H1 (cell line): Measurements from ENCODE around the gene CAP1. TPM values are rescaled to one million over a fixed set of nuclear protein-coding genes. Genes with fewer than 3 reads are reported as not detected.

ENCODE experiments used
- CTCF ChIA-PET: fragments of 300-600 bp; sonication (Branson Sonifier 250); formaldehyde crosslinking; loops from one replicate; lab custom pipeline; 2021; ENCODE audit not compliant: partially characterized antibody; lab: Charles Lee
- POLR2A ChIA-PET: fragments of 300-600 bp; sonication (Branson Sonifier 250); formaldehyde crosslinking; loops from one replicate; lab custom pipeline; 2021; ENCODE audit warnings: inconsistent platforms; ENCODE audit not compliant: partially characterized antibody; lab: Charles Lee
- DNase-seq, 2 experiments: peaks; one replicate each; pipeline versions ENCODE4 v3.0.0 to v3.0.0-alpha.2; 2010 to 2022; ENCODE audit warnings: low spot score in 2 of 2, low read depth in 1 of 2, mixed read lengths in 1 of 2
- FAIRE-seq: peaks from 2 replicates; lab custom pipeline; 2011; peaks lifted over from hg19 to GRCh38; lab: Jason Lieb, UNC
- H2AFZ ChIP-seq: 2 replicates; pipeline ENCODE4 v1.8.1; 2012; ENCODE audit warnings: low read length, inconsistent platforms
- H2AK5ac ChIP-seq: 2 replicates; pipeline ENCODE4 v1.6.1; 2013; ENCODE audit warnings: low read depth, low read length
- H2BK120ac ChIP-seq: replicated peaks from 2 replicates; pipeline ENCODE3; 2013; ENCODE audit warnings: low read depth, low read length, inconsistent platforms
- H2BK12ac ChIP-seq: 2 replicates; pipeline ENCODE4 v1.6.1; 2013; ENCODE audit warnings: low read depth, low read length
- H2BK15ac ChIP-seq: 2 replicates; pipeline ENCODE4 v1.6.1; 2013; ENCODE audit warnings: low read length
- H2BK20ac ChIP-seq: 2 replicates; pipeline ENCODE4 v1.6.1; 2013; ENCODE audit warnings: low read length
- H2BK5ac ChIP-seq: 2 replicates; pipeline ENCODE4 v1.6.1; 2013; ENCODE audit warnings: low read depth, low read length
- H3K14ac ChIP-seq: 2 replicates; pipeline ENCODE4 v1.6.1; 2013; ENCODE audit warnings: inconsistent platforms; ENCODE audit not compliant: insufficient read length
- H3K18ac ChIP-seq: 2 replicates; pipeline ENCODE4 v1.6.1; 2013; ENCODE audit warnings: low read length; ENCODE audit errors: extremely low read depth
- H3K23ac ChIP-seq: 2 replicates; pipeline ENCODE4 v1.6.1; 2013; ENCODE audit warnings: inconsistent platforms; ENCODE audit not compliant: insufficient read length
- H3K23me2 ChIP-seq: 2 replicates; pipeline ENCODE4 v1.6.1; 2013; ENCODE audit warnings: low read depth, low read length
- H3K27ac ChIP-seq: 2 replicates; pipeline ENCODE4 v1.6.1; 2011; ENCODE audit warnings: low read depth, low read length, inconsistent platforms
- H3K27me3 ChIP-seq, 4 experiments: replicated peaks in 1 of 4; 1 replicate in 1 of 4; 2 replicates in 3 of 4; pipeline versions ENCODE4 v1.6.1 to v1.8.1; 2011 to 2013; ENCODE audit warnings: low read length in 3 of 4, mild to moderate bottlenecking in 3 of 4, inconsistent platforms in 2 of 4, mixed read lengths in 2 of 4, moderate library complexity in 1 of 4; ENCODE audit not compliant: control insufficient read depth in 3 of 4, insufficient read depth in 3 of 4; ENCODE audit errors: extremely low read depth in 1 of 4
- H3K36me3 ChIP-seq, 4 experiments: 2 replicates each; pipeline versions ENCODE4 v1.6.1 to v1.8.1; 2011 to 2013; ENCODE audit warnings: mild to moderate bottlenecking in 4 of 4, low read length in 3 of 4, moderate library complexity in 2 of 4, control low read depth in 1 of 4, inconsistent platforms in 1 of 4; ENCODE audit not compliant: insufficient read depth in 4 of 4, control insufficient read depth in 2 of 4
- H3K4ac ChIP-seq: replicated peaks from 2 replicates; pipeline ENCODE3; 2013; ENCODE audit warnings: low read length, low read depth, mixed read lengths, inconsistent platforms; ENCODE audit not compliant: insufficient read length
- H3K4me1 ChIP-seq, 4 experiments: replicated peaks in 1 of 4; 1 replicate in 1 of 4; 2 replicates in 3 of 4; pipeline versions ENCODE4 v1.6.1 to v1.8.1; 2011 to 2013; ENCODE audit warnings: low read length in 3 of 4, inconsistent platforms in 2 of 4, mixed read lengths in 1 of 4; ENCODE audit not compliant: insufficient read depth in 4 of 4, control insufficient read depth in 3 of 4
- H3K4me2 ChIP-seq, 2 experiments: 2 replicates each; pipeline versions ENCODE4 v1.6.1 to v1.8.1; 2011 to 2013; ENCODE audit warnings: low read depth in 2 of 2, low read length in 2 of 2, control low read depth in 1 of 2, inconsistent platforms in 1 of 2, mild to moderate bottlenecking in 1 of 2; ENCODE audit not compliant: insufficient read depth in 1 of 2
- H3K4me3 ChIP-seq, 4 experiments: fragments of 200-600, 300-600 bp in 1 of 4; sonication (generic), shearing (Covaris generic), sonication (Bioruptor Twin) in 1 of 4; 2 replicates each; pipeline versions ENCODE4 v1.5.1 to v1.8.1; 2011 to 2016; ENCODE audit warnings: low read length in 4 of 4, low read depth in 3 of 4, control low read depth in 2 of 4, inconsistent platforms in 2 of 4, mild to moderate bottlenecking in 2 of 4, mixed read lengths in 1 of 4, moderate library complexity in 1 of 4; ENCODE audit not compliant: insufficient read depth in 2 of 4; ENCODE audit errors: extremely low read depth in 1 of 4
- H3K56ac ChIP-seq: replicated peaks from 2 replicates; pipeline ENCODE3; 2013; ENCODE audit warnings: low read depth, mild to moderate bottlenecking, mixed read lengths, low read length, inconsistent platforms; ENCODE audit not compliant: insufficient read length
- H3K79me1 ChIP-seq: 2 replicates; pipeline ENCODE4 v1.6.1; 2013; ENCODE audit warnings: low read depth, low read length, control low read depth
- H3K79me2 ChIP-seq, 2 experiments: 2 replicates each; pipeline versions ENCODE4 v1.6.1 to v1.8.1; 2012 to 2013; ENCODE audit warnings: low read length in 2 of 2, mild to moderate bottlenecking in 2 of 2, inconsistent platforms in 1 of 2; ENCODE audit not compliant: insufficient read depth in 2 of 2, control insufficient read depth in 1 of 2
- H3K9ac ChIP-seq, 4 experiments: replicated peaks in 1 of 4; 1 replicate in 1 of 4; 2 replicates in 3 of 4; pipeline versions ENCODE4 v1.6.1 to v1.8.1; 2011 to 2013; ENCODE audit warnings: low read depth in 3 of 4, low read length in 3 of 4, control low read depth in 2 of 4, mild to moderate bottlenecking in 2 of 4, moderate library complexity in 2 of 4, inconsistent platforms in 1 of 4; ENCODE audit errors: extremely low read depth in 1 of 4
- H3K9me3 ChIP-seq, 2 experiments: 2 replicates each; pipeline versions ENCODE4 v1.6.1 to v1.8.1; 2012 to 2013; ENCODE audit warnings: mild to moderate bottlenecking in 2 of 2, moderate library complexity in 2 of 2, control low read depth in 1 of 2, inconsistent platforms in 1 of 2, low read depth in 1 of 2, low read length in 1 of 2, mixed read lengths in 1 of 2; ENCODE audit not compliant: insufficient read depth in 2 of 2
- H4K20me1 ChIP-seq, 2 experiments: replicated peaks in 1 of 2; 2 replicates each; pipeline versions ENCODE3 to v1.8.1; 2011 to 2013; ENCODE audit warnings: inconsistent platforms in 2 of 2, low read length in 2 of 2, mild to moderate bottlenecking in 1 of 2; ENCODE audit not compliant: insufficient read depth in 2 of 2, control insufficient read depth in 1 of 2
- H4K5ac ChIP-seq: 2 replicates; pipeline ENCODE4 v1.6.1; 2013; ENCODE audit warnings: low read length, low read depth, mixed read lengths, inconsistent platforms; ENCODE audit not compliant: insufficient read length
- H4K8ac ChIP-seq: 2 replicates; pipeline ENCODE4 v1.8.0; 2013; ENCODE audit warnings: mild to moderate bottlenecking, moderate library complexity, low read length, inconsistent platforms; ENCODE audit not compliant: insufficient read depth; ENCODE audit errors: extremely low read depth
- H4K91ac ChIP-seq: replicated peaks from 2 replicates; pipeline ENCODE3; 2013; ENCODE audit warnings: low read length, mixed read lengths, inconsistent platforms; ENCODE audit not compliant: insufficient read length
- BCL11A ChIP-seq, 2 experiments: IDR thresholded peaks; one replicate each; pipeline ENCODE4 v1.6.1; 2011; ENCODE audit warnings: low read depth in 2 of 2, low read length in 2 of 2, mild to moderate bottlenecking in 2 of 2
- BRCA1 ChIP-seq: IDR thresholded peaks from 2 replicates; pipeline ENCODE4 v1.6.1; 2012; ENCODE audit warnings: low read depth, low read length, improper control_type of control experiment
- CBX8 ChIP-seq: fragments of 300-800, 300-1000 bp; sonication (generic); IDR thresholded peaks from 2 replicates; pipeline ENCODE4 v1.7.1; 2016; ENCODE audit warnings: low read depth, low read length, borderline replicate concordance
- CHD1 ChIP-seq: IDR thresholded peaks from 2 replicates; pipeline ENCODE4 v1.6.1; 2012; ENCODE audit warnings: low read depth, low read length, improper control_type of control experiment
- EZH2 ChIP-seq: fragments of 200-600 bp; sonication (generic); IDR thresholded peaks from 2 replicates; pipeline ENCODE4 v1.7.1; 2012; ENCODE audit warnings: low read depth, mild to moderate bottlenecking, moderate library complexity, low read length, inconsistent platforms; ENCODE audit not compliant: severe bottlenecking
- KDM4A ChIP-seq: IDR thresholded peaks from one replicate; pipeline ENCODE4 v1.7.1; 2012; ENCODE audit warnings: low read depth, mild to moderate bottlenecking, moderate library complexity, low read length, inconsistent platforms; ENCODE audit not compliant: severe bottlenecking
- POLR2A ChIP-seq, 2 experiments: IDR thresholded peaks; 1 replicate in 1 of 2; 2 replicates in 1 of 2; pipeline ENCODE4 v1.6.1; 2011; ENCODE audit warnings: low read depth in 2 of 2, low read length in 2 of 2, mild to moderate bottlenecking in 2 of 2; ENCODE audit errors: control extremely low read depth in 1 of 2
- POLR2AphosphoS5 ChIP-seq: IDR thresholded peaks from 2 replicates; pipeline ENCODE4 v1.6.1; 2011; ENCODE audit warnings: low read depth, low read length
- RAD21 ChIP-seq, 2 experiments: IDR thresholded peaks in 1 of 2; conservative IDR thresholded peaks in 1 of 2; 2 replicates each; pipeline ENCODE4 v1.6.1; 2011; ENCODE audit warnings: low read depth in 2 of 2, low read length in 2 of 2, improper control_type of control experiment in 1 of 2, inconsistent platforms in 1 of 2, mild to moderate bottlenecking in 1 of 2, moderate library complexity in 1 of 2
- RBBP5 ChIP-seq: IDR thresholded peaks from 2 replicates; pipeline ENCODE4 v1.7.1; 2012; ENCODE audit warnings: low read depth, mild to moderate bottlenecking, inconsistent platforms, low read length, moderate library complexity, borderline replicate concordance
- SIRT6 ChIP-seq: IDR thresholded peaks from one replicate; pipeline ENCODE4 v1.7.1; 2012; ENCODE audit warnings: low read length, inconsistent platforms
- TBP ChIP-seq: IDR thresholded peaks from 2 replicates; pipeline ENCODE4 v1.6.1; 2011; ENCODE audit warnings: low read depth, low read length, improper control_type of control experiment
- WGBS, 2 experiments: shearing (Covaris generic) in 1 of 2; methylation state at CpG; one replicate each; pipeline versions ENCODE4 v1.1.6 to v1.1.7; 2013 to 2015; ENCODE audit warnings: low lambda C conversion rate in 2 of 2, mixed read lengths in 2 of 2, inconsistent platforms in 1 of 2, low coverage in 1 of 2, missing lambda C conversion rate in 1 of 2; ENCODE audit not compliant: insufficient replicate concordance in 2 of 2, insufficient coverage in 1 of 2, insufficient read length in 1 of 2; ENCODE audit errors: extremely low coverage in 1 of 2, missing lambda C conversion rate in 1 of 2; 5-methylcytosine and 5-hydroxymethylcytosine counted together
- polyA plus RNA-seq, 7 experiments: library from polyadenylated mRNA; depleted of rRNA in 3 of 7; stranded (reverse) in 5 of 7; unstranded in 2 of 7; fragments of >200 nt in 5 of 7; fragments of 200-250 nt in 2 of 7; gene quantifications; 1 replicate in 5 of 7; 2 replicates in 1 of 7; 4 replicates in 1 of 7; pipeline versions ENCODE4 v1.2.1 to v1.2.3, GENCODE V29; 2011 to 2013; ENCODE audit warnings: missing spikeins in 2 of 7, mixed read lengths in 2 of 7
- total RNA-seq: library from RNA; stranded (reverse); fragmentation: NEBNext Ultra II Directional; extraction: Animal tissue kit (Norgen Biotek cat#: 25700); gene quantifications from 2 replicates; pipeline ENCODE4 v1.2.1, GENCODE V29; 2021
- TF ChIP-seq, protein P1 (sequence below): IDR thresholded peaks from 2 replicates; pipeline ENCODE4 v1.6.1; 2012; ENCODE audit warnings: low read length, inconsistent platforms

CAP1 gene
- total and polyA plus RNA-seq, 2 of the 8 experiments (the other 6 are each of a cell fraction or from before 2014, with no cell fraction given), result 140 to 295 TPM

DNA sequence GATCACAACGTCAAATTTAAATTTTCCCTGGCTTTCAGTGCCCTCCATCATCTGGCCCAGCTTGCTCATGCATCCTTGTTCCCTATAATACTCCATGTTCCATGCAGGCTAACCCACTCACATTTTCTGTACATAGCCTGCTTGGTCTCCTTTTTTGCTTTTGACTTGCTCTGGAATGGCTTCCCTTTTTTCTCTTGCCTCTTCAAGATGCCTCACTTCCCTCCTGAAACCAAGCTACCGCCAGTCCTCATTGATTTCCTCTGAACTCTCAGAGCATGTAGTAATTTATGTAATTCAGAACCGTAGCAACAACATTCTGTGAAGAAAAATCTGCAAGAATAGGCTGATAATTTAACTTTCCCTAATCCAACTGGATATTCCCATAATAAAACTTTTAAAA lies 10.3 kb downstream of the CAP1 start:
- no peak overlapping the region for H2BK12ac ChIP-seq
- no peak overlapping the region for H2BK5ac ChIP-seq
- H3K23ac ChIP-seq, result no peak overlapping the region
- H3K23me2 ChIP-seq, result no peaks in the 10 kb centered on the region
- no peak overlapping the region for H2BK20ac ChIP-seq
- ChIA-PET CTCF (no interaction called here), POLR2A (interaction anchor here (0.6 to 1.7 kb wide), 2 partner anchors 10 to 15 kb away, joined by 3 to 9 read pairs; partner anchors contain the start of gene CAP1)
- H3K9ac ChIP-seq, result no peak overlapping the region
- H4K91ac ChIP-seq, result no peak overlapping the region
- no peak overlapping the region for H3K18ac ChIP-seq
- no peak overlapping the region for H3K14ac ChIP-seq
- H3K4ac ChIP-seq, result no peak overlapping the region
- no peak overlapping the region for H2BK120ac ChIP-seq
- peaks cover 4 to 12% of the 10 kb centered on the region in 2 experiments for H4K20me1 ChIP-seq
- H3K36me3 ChIP-seq, result peaks cover 0 to 3% (median 1%) of the 10 kb centered on the region in 4 experiments; a peak in 2 of 8 replicates
- H2AK5ac ChIP-seq, result no peak overlapping the region
- H4K5ac ChIP-seq, result no peak overlapping the region
- H3K27me3 ChIP-seq, result no peaks in the 10 kb centered on the region
- no peak overlapping the region for H2BK15ac ChIP-seq
- H2AFZ ChIP-seq, result no peak overlapping the region
- H3K56ac ChIP-seq, result no peak overlapping the region
- no peak for TF ChIP-seq CHD1
- no peak for TF ChIP-seq BCL11A (IDR thresholded peaks at IDR 0.05; ENCODE audit: low read depth in 2 of 2, low read length in 2 of 2)
- no peak for TF ChIP-seq RBBP5
- no peak for TF ChIP-seq BRCA1
- no peak for TF ChIP-seq POLR2A (IDR thresholded peaks at IDR 0.05; ENCODE audit: control extremely low read depth in 1 of 2, low read depth in 2 of 2, low read length in 2 of 2)
- no peak for TF ChIP-seq EZH2
- TF ChIP-seq CBX8, result no peak
- no peak for TF ChIP-seq POLR2AphosphoS5
- no peak for TF ChIP-seq RAD21 (IDR thresholded peaks at IDR 0.05 in 1 of 2, conservative IDR thresholded peaks at IDR 0.05 in 1 of 2; ENCODE audit: low read depth in 2 of 2, low read length in 2 of 2)
- TF ChIP-seq SIRT6, result no peak
- no peak for TF ChIP-seq KDM4A
- no peak for TF ChIP-seq TBP
- TF ChIP-seq, protein P1, sequence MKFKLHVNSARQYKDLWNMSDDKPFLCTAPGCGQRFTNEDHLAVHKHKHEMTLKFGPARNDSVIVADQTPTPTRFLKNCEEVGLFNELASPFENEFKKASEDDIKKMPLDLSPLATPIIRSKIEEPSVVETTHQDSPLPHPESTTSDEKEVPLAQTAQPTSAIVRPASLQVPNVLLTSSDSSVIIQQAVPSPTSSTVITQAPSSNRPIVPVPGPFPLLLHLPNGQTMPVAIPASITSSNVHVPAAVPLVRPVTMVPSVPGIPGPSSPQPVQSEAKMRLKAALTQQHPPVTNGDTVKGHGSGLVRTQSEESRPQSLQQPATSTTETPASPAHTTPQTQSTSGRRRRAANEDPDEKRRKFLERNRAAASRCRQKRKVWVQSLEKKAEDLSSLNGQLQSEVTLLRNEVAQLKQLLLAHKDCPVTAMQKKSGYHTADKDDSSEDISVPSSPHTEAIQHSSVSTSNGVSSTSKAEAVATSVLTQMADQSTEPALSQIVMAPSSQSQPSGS, result no peak
- no peaks in the 10 kb centered on the region for H3K9me3 ChIP-seq
- no peaks in the 10 kb centered on the region; a peak in 1 of 7 replicates for H3K4me1 ChIP-seq
- FAIRE-seq (no peak), DNase-seq (no peak)
- WGBS, 2 experiments, result 87% methylated on average over 3 of the region's 3 CpGs; no CpG with 5 or more reads in 1 of the 2 experiments
- H3K27ac ChIP-seq, result no peak overlapping the region
- H3K79me1 ChIP-seq, result peaks cover 5% of the 10 kb centered on the region; the same call in 1 of the 2 replicates
- H3K79me2 ChIP-seq, result peaks cover 4 to 90% of the 10 kb centered on the region in 2 experiments; a peak in 3 of 4 replicates
- no peak overlapping the region for H3K4me2 ChIP-seq
- no peak overlapping the region for H4K8ac ChIP-seq
- no peak overlapping the region for H3K4me3 ChIP-seq
